Endodermal cell (in vitro differentiated cells): Measurements from ENCODE around the gene CLK3. TPM values are rescaled to one million over a fixed set of nuclear protein-coding genes. Genes with fewer than 3 reads are reported as not detected.

Experiments used
- DNase-seq: peaks from one replicate; pipeline ENCODE4 v3.0.0-alpha.2; 2017
- H3K27ac ChIP-seq: 2 replicates; pipeline ENCODE4 v1.5.1; 2013; ENCODE audit warnings: mild to moderate bottlenecking, low read depth, low read length, moderate library complexity
- H3K27me3 ChIP-seq: 2 replicates; pipeline ENCODE4 v1.6.1; 2013; ENCODE audit warnings: mild to moderate bottlenecking, low read length, moderate library complexity; ENCODE audit not compliant: insufficient read depth, control insufficient read depth, poor library complexity, severe bottlenecking
- H3K36me3 ChIP-seq: 2 replicates; pipeline ENCODE4 v1.7.0; 2013; ENCODE audit warnings: mild to moderate bottlenecking, low read length, moderate library complexity; ENCODE audit not compliant: control insufficient read depth, insufficient read depth
- H3K4me1 ChIP-seq: one replicate; pipeline ENCODE4 v1.7.0; 2013; ENCODE audit warnings: low read length; ENCODE audit not compliant: control insufficient read depth, insufficient read depth
- H3K4me3 ChIP-seq: 2 replicates; pipeline ENCODE4 v1.5.1; 2013; ENCODE audit warnings: mild to moderate bottlenecking, low read length, moderate library complexity
- H3K9ac ChIP-seq: 2 replicates; pipeline ENCODE4 v1.6.1; 2013; ENCODE audit warnings: mild to moderate bottlenecking, low read length, moderate library complexity; ENCODE audit not compliant: poor library complexity, severe bottlenecking; ENCODE audit errors: extremely low read depth
- H3K9me3 ChIP-seq: 2 replicates; pipeline ENCODE4 v1.6.1; 2013; ENCODE audit warnings: mild to moderate bottlenecking, low read length, moderate library complexity; ENCODE audit not compliant: control insufficient read depth
- H3K27ac Mint-ChIP-seq: 2 replicates; pipeline ENCODE4 v1.8.0; 2020; ENCODE audit warnings: mixed read lengths
- H3K27me3 Mint-ChIP-seq: 2 replicates; pipeline ENCODE4 v1.8.0; 2021; ENCODE audit warnings: mild to moderate bottlenecking, mixed read lengths; ENCODE audit not compliant: insufficient read depth
- H3K36me3 Mint-ChIP-seq: 2 replicates; pipeline ENCODE4 v1.8.0; 2020; ENCODE audit warnings: low read depth, mixed read lengths
- H3K4me1 Mint-ChIP-seq: 2 replicates; pipeline ENCODE4 v1.8.0; 2020; ENCODE audit warnings: mixed read lengths
- H3K4me3 Mint-ChIP-seq: 2 replicates; pipeline ENCODE4 v1.8.0; 2020; ENCODE audit warnings: mild to moderate bottlenecking, moderate library complexity, mixed read lengths
- H3K9me3 Mint-ChIP-seq: 2 replicates; pipeline ENCODE4 v1.8.0; 2020; ENCODE audit warnings: mild to moderate bottlenecking, mixed read lengths
- WGBS, 2 experiments: methylation state at CpG; one replicate each; pipeline versions ENCODE4 v1.1.5 to v1.1.7; 2013; ENCODE audit warnings: missing lambda C conversion rate in 2 of 2, mixed read lengths in 1 of 2; ENCODE audit not compliant: insufficient coverage in 1 of 2, insufficient read length in 1 of 2; 5-methylcytosine and 5-hydroxymethylcytosine counted together
- total RNA-seq, 2 donors: library from RNA; stranded (reverse); fragmentation: NEBNext Ultra II Directional in 1 of 2; extraction: Animal tissue kit (Norgen Biotek cat#: 25700) in 1 of 2; gene quantifications; 2 replicates in 1 of 2; 3 replicates in 1 of 2; pipeline ENCODE4 v1.2.1, GENCODE V29; 2021
- TF ChIP-seq, protein P1 (sequence below): fragments of 200-600 bp; sonication (generic); conservative IDR thresholded peaks from 2 replicates; pipeline ENCODE4 v1.5.0; 2021; ENCODE audit warnings: antibody characterized with exemption, mild to moderate bottlenecking

Gene CLK3
- total RNA-seq, 2 donors from 2014 or later, result 53.4 to 67.3 TPM

DNA sequence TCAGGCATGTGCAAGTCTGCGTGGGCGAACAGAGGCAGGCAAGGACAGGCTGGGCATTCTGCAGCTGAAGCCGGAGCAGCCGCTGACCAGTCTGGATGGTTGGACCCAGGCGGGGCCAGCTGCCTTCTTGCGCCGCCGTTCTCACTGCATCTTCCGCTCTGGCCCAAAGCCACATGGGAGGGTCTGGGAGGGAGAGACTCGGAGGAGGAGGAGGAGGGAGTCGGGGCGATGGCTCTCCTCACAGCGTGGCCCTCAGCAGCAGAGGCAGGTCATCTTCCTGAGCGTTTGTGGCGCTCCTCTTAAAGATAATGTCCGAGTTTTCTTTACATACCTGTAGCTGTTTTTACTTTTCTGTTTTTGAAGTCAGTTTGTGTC, 5.9 kb downstream of the CLK3 start:
- H3K4me3 ChIP-seq, result no peak overlapping the region
- peaks cover 74% of the 10 kb centered on the region for H3K36me3 ChIP-seq
- no peak overlapping the region for H3K27ac ChIP-seq
- Mint-ChIP-seq H3K36me3 (peaks cover 66% of the 10 kb centered on the region), H3K4me1 (peaks cover 20% of the 10 kb centered on the region), H3K27me3 (no peaks in the 10 kb centered on the region), H3K4me3 (no peak overlapping the region), H3K27ac (peak overlapping the region; percentile 84), H3K9me3 (no peaks in the 10 kb centered on the region)
- no peak for DNase-seq
- H3K4me1 ChIP-seq, result peaks cover 12% of the 10 kb centered on the region
- H3K27me3 ChIP-seq, result no peaks in the 10 kb centered on the region
- WGBS, 2 experiments, result 93 to 96% methylated on average over 11 to 16 of the region's 16 CpGs
- no peaks in the 10 kb centered on the region for H3K9me3 ChIP-seq
- no peak overlapping the region for H3K9ac ChIP-seq
- TF ChIP-seq, protein P1, sequence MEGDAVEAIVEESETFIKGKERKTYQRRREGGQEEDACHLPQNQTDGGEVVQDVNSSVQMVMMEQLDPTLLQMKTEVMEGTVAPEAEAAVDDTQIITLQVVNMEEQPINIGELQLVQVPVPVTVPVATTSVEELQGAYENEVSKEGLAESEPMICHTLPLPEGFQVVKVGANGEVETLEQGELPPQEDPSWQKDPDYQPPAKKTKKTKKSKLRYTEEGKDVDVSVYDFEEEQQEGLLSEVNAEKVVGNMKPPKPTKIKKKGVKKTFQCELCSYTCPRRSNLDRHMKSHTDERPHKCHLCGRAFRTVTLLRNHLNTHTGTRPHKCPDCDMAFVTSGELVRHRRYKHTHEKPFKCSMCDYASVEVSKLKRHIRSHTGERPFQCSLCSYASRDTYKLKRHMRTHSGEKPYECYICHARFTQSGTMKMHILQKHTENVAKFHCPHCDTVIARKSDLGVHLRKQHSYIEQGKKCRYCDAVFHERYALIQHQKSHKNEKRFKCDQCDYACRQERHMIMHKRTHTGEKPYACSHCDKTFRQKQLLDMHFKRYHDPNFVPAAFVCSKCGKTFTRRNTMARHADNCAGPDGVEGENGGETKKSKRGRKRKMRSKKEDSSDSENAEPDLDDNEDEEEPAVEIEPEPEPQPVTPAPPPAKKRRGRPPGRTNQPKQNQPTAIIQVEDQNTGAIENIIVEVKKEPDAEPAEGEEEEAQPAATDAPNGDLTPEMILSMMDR, result no peak

DNA sequence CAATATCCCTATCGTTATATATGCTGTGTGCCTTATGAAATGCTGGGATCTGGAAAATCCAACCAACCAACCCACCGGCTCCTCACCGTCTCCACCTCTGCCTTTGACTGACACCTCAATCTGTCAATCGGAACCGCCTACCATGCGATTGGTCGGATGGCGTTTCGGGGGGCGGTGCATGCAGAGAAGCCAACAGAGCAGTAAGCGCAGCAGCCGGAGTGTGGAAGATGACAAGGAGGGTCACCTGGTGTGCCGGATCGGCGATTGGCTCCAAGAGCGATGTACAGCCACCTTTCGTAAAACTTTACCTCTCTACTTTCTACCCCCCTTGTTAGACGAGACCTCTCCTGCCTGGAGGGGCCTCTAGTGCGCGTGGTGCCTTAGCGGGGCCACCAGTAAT, 6.3 kb downstream of the CLK3 start:
- no peak overlapping the region for H3K4me3 ChIP-seq
- H3K27me3 Mint-ChIP-seq, result no peaks in the 10 kb centered on the region
- DNase-seq, result peak; percentile 94
- H3K27ac Mint-ChIP-seq, result no peak overlapping the region
- WGBS, 2 experiments, result 90 to 100% methylated on average over 6 to 21 of the region's 21 CpGs
- H3K27me3 ChIP-seq, result no peaks in the 10 kb centered on the region
- no peaks in the 10 kb centered on the region for H3K9me3 Mint-ChIP-seq
- peaks cover 16% of the 10 kb centered on the region for H3K4me1 Mint-ChIP-seq
- TF ChIP-seq, protein P1, result no peak
- H3K9ac ChIP-seq, result no peak overlapping the region
- H3K4me1 ChIP-seq, result peaks cover 8% of the 10 kb centered on the region
- no peak overlapping the region for H3K4me3 Mint-ChIP-seq
- no peak overlapping the region for H3K27ac ChIP-seq
- H3K36me3 Mint-ChIP-seq, result peaks cover 69% of the 10 kb centered on the region
- H3K9me3 ChIP-seq, result no peaks in the 10 kb centered on the region
- peaks cover 78% of the 10 kb centered on the region for H3K36me3 ChIP-seq

DNA sequence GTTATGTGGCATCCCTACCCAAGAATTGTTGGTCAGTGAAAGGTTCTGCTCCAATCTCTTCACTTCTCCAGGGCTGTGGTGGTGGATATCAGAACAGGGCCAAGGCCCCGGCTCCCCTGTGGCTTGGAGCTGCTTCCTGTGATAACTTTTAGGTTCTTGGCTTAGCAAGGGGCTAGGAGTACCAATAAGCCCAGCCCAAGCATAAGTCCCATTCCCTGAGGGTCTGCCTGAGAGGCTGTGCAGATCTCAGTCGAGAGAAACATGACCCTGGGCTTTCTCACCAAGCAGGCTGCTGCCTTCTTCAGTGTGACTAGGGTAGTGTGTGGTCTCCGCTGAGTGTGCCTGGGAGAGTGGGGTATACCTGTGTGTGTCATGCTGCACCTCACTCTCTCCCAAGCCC, 7.1 kb downstream of the CLK3 start:
- no peak overlapping the region for H3K4me3 ChIP-seq
- H3K36me3 ChIP-seq, result peaks cover 86% of the 10 kb centered on the region
- H3K27ac ChIP-seq, result no peak overlapping the region
- H3K9me3 ChIP-seq, result no peaks in the 10 kb centered on the region
- no peaks in the 10 kb centered on the region for H3K27me3 ChIP-seq
- no peak for DNase-seq
- peaks cover 76% of the 10 kb centered on the region for H3K36me3 Mint-ChIP-seq
- TF ChIP-seq, protein P1, result no peak
- H3K4me3 Mint-ChIP-seq, result no peak overlapping the region
- H3K27ac Mint-ChIP-seq, result no peak overlapping the region
- no peaks in the 10 kb centered on the region for H3K9me3 Mint-ChIP-seq
- 83 to 100% methylated on average over 2 to 3 of the region's 3 CpGs for WGBS, 2 experiments
- peaks cover 5% of the 10 kb centered on the region for H3K4me1 ChIP-seq
- no peak overlapping the region for H3K9ac ChIP-seq
- peaks cover 8% of the 10 kb centered on the region for H3K4me1 Mint-ChIP-seq
- no peaks in the 10 kb centered on the region for H3K27me3 Mint-ChIP-seq
